ENCODE data around the gene EZH1.
A peak's percentile ranks its signal among the peaks of the same experiment; 100 is the strongest.
"Not testable (repeated sequence)": the region's sequence is repeated elsewhere in the genome, so short reads cannot be mapped to it uniquely, and the experiment has no call there.

Gene EZH1

GRCh38 chr17:42667088-42667951 lies 77.5 kb downstream of the EZH1 start:
- no peak for DNase-seq

GRCh38 chr17:42666126-42666525 lies 78.7 kb downstream of the EZH1 start:
- DNase-seq, result not testable (repeated sequence)

GRCh38 chr17:42665581-42666001 lies 79.2 kb downstream of the EZH1 start:
- DNase-seq, result no peak

- no peak for DNase-seq
Measured at GRCh38 chr17:42660692-42661345, 84.0 kb downstream of the EZH1 start.

GRCh38 chr17:42659932-42660274 lies 84.9 kb downstream of the EZH1 start:
- not testable (repeated sequence) for DNase-seq

GRCh38 chr17:42659079-42659931 lies 85.5 kb downstream of the EZH1 start, which contains the start of gene TUBG2:
TSS of gene TUBG2 (plus strand) at chr17:42659284. CDS start at chr17:42659504, 220 bp downstream.
- peak; percentile 52 for DNase-seq

- no peak for DNase-seq
Measured at GRCh38 chr17:42657824-42658588, 86.8 kb downstream of the EZH1 start.

GRCh38 chr17:42655528-42655927 lies 89.3 kb downstream of the EZH1 start:
- no peak for DNase-seq

GRCh38 chr17:42653179-42654124 lies 91.4 kb downstream of the EZH1 start:
- DNase-seq, result no peak

GRCh38 chr17:42651392-42651791 lies 93.4 kb downstream of the EZH1 start:
- DNase-seq, result no peak

All from central memory CD4-positive, alpha-beta T cell (primary cell).